Neural cell (in vitro differentiated cells): ENCODE results near the gene CLDND2.

Experiments
- EP300 ChIP-seq: fragments of 450-650 bp; conservative IDR thresholded peaks from 2 replicates; pipeline ENCODE4 v1.6.1; 2014; ENCODE audit warnings: antibody characterized with exemption, mild to moderate bottlenecking, moderate library complexity; ENCODE audit not compliant: poor library complexity, severe bottlenecking
- EZH2 ChIP-seq: fragments of 200-600, 300-800 bp; shearing (Covaris generic), sonication (generic); IDR thresholded peaks from 2 replicates; pipeline ENCODE4 v1.6.1; 2014; ENCODE audit warnings: antibody characterized with exemption, low read length, borderline replicate concordance, mild to moderate bottlenecking; ENCODE audit not compliant: insufficient read depth, poor library complexity, severe bottlenecking
- MXI1 ChIP-seq: fragments of 450-650 bp; conservative IDR thresholded peaks from 2 replicates; pipeline ENCODE4 v1.6.1; 2014; ENCODE audit warnings: antibody characterized with exemption, mild to moderate bottlenecking; ENCODE audit not compliant: poor library complexity, severe bottlenecking
- POLR2AphosphoS5 ChIP-seq: IDR thresholded peaks from 2 replicates; pipeline ENCODE4 v1.6.1; 2012
- TF ChIP-seq, protein P1 (sequence below): fragments of 450-650 bp; IDR thresholded peaks from 2 replicates; pipeline ENCODE4 v1.5.1; 2014; ENCODE audit warnings: antibody characterized with exemption, mild to moderate bottlenecking, moderate library complexity; ENCODE audit not compliant: poor library complexity, severe bottlenecking
- TF ChIP-seq, protein P2 (sequence below): IDR thresholded peaks from 2 replicates; pipeline ENCODE4 v1.6.1; 2012; ENCODE audit warnings: borderline replicate concordance

DNA sequence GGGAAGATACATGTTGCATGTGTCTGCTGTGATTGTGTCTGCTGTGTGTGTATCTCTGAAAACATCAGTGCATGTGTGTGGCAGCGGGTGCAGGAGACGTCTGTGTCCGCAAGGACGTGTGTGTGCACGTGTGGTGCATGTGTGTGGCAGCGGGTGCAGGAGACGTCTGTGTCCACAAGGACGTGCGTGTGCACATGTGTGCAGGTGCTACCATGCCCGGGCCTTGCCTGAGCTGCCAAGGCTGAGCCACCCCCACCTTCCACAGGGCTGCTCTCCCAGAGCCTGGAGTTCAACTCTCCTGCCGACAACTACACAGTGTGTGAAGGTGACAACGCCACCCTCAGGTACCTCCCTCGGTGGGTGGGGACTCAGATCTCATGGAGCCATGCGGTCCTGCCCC is 47.0 kb downstream of the CLDND2 start:
- TF ChIP-seq, protein P1, sequence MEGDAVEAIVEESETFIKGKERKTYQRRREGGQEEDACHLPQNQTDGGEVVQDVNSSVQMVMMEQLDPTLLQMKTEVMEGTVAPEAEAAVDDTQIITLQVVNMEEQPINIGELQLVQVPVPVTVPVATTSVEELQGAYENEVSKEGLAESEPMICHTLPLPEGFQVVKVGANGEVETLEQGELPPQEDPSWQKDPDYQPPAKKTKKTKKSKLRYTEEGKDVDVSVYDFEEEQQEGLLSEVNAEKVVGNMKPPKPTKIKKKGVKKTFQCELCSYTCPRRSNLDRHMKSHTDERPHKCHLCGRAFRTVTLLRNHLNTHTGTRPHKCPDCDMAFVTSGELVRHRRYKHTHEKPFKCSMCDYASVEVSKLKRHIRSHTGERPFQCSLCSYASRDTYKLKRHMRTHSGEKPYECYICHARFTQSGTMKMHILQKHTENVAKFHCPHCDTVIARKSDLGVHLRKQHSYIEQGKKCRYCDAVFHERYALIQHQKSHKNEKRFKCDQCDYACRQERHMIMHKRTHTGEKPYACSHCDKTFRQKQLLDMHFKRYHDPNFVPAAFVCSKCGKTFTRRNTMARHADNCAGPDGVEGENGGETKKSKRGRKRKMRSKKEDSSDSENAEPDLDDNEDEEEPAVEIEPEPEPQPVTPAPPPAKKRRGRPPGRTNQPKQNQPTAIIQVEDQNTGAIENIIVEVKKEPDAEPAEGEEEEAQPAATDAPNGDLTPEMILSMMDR = no peak
- TF ChIP-seq EZH2 = no peak
- TF ChIP-seq POLR2AphosphoS5 = no peak
- TF ChIP-seq, protein P2, sequence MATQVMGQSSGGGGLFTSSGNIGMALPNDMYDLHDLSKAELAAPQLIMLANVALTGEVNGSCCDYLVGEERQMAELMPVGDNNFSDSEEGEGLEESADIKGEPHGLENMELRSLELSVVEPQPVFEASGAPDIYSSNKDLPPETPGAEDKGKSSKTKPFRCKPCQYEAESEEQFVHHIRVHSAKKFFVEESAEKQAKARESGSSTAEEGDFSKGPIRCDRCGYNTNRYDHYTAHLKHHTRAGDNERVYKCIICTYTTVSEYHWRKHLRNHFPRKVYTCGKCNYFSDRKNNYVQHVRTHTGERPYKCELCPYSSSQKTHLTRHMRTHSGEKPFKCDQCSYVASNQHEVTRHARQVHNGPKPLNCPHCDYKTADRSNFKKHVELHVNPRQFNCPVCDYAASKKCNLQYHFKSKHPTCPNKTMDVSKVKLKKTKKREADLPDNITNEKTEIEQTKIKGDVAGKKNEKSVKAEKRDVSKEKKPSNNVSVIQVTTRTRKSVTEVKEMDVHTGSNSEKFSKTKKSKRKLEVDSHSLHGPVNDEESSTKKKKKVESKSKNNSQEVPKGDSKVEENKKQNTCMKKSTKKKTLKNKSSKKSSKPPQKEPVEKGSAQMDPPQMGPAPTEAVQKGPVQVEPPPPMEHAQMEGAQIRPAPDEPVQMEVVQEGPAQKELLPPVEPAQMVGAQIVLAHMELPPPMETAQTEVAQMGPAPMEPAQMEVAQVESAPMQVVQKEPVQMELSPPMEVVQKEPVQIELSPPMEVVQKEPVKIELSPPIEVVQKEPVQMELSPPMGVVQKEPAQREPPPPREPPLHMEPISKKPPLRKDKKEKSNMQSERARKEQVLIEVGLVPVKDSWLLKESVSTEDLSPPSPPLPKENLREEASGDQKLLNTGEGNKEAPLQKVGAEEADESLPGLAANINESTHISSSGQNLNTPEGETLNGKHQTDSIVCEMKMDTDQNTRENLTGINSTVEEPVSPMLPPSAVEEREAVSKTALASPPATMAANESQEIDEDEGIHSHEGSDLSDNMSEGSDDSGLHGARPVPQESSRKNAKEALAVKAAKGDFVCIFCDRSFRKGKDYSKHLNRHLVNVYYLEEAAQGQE = no peak
- TF ChIP-seq EP300 = no peak
- no peak for TF ChIP-seq MXI1
